HG02870 (cell line): ENCODE data around the gene ZNF146.
"Not testable (repeated sequence)": the region's sequence is repeated elsewhere in the genome, so short reads cannot be mapped to it uniquely, and the experiment has no call there.

Experiments used
- ATAC-seq: cut with Tn5 transposase; IDR thresholded peaks from one replicate; pipeline ENCODE4 v1.9.1; 2021; ENCODE audit warnings: mild to moderate bottlenecking, moderate library complexity; ENCODE audit not compliant: unreplicated experiment

Gene ZNF146

DNA sequence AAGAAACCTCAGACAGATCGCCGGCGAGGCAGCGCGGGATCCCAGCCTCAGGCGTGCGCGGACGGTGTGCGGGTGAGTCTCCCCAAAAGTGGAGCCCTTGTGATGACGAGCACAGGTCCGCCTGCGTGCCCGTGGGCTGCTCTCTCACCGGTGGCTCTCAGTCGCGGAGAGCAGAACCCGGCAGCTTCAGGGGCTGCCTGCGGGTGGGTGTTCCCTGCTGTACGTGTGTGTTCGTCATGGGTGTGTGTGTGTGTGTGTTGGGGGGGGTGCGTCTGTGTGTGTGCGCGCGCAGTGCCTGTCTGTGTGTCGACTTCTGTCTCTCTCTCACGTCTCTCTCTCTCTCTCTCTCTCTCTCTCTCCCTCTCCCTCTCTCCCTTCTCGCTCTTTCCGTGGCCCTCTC, 54.4 kb downstream of the ZNF146 start:
- not testable (repeated sequence) for ATAC-seq
